Measurements from ENCODE around the gene RAB36. TPM values are rescaled to one million over a fixed set of nuclear protein-coding genes. Genes with fewer than 3 reads are reported as not detected.
"Not testable (repeated sequence)": the region's sequence is repeated elsewhere in the genome, so short reads cannot be mapped to it uniquely, and the experiment has no call there.

The RAB36 gene
- total RNA-seq, 1 donor from 2014 or later, result 0.20 TPM

GRCh38 chr22:23120415-23120899 lies 24.8 kb upstream of the RAB36 start:
- no peak for DNase-seq (ENCODE audit: low read depth in 2 of 2)

GRCh38 chr22:23121000-23121421 lies 24.3 kb upstream of the RAB36 start:
- no peak for DNase-seq (ENCODE audit: low read depth in 2 of 2)

- DNase-seq (ENCODE audit: low read depth in 2 of 2), result no peak
Measured at GRCh38 chr22:23121424-23121823, 23.9 kb upstream of the RAB36 start.

- no peak for DNase-seq (ENCODE audit: low read depth in 2 of 2)
Measured at GRCh38 chr22:23122216-23122957, 22.9 kb upstream of the RAB36 start.

- DNase-seq (ENCODE audit: low read depth in 2 of 2), result no peak
Measured at GRCh38 chr22:23122992-23123803, 22.1 kb upstream of the RAB36 start.

GRCh38 chr22:23123804-23124254 lies 21.4 kb upstream of the RAB36 start:
- DNase-seq (ENCODE audit: low read depth in 2 of 2), result no peak

- DNase-seq (ENCODE audit: low read depth in 2 of 2), result no peak
Measured at GRCh38 chr22:23124611-23125511, 20.4 kb upstream of the RAB36 start.

- DNase-seq (ENCODE audit: low read depth in 2 of 2), result no peak
Measured at GRCh38 chr22:23125512-23126103, 19.7 kb upstream of the RAB36 start.

- DNase-seq (ENCODE audit: low read depth in 2 of 2), result no peak
Measured at GRCh38 chr22:23126165-23127054, 18.9 kb upstream of the RAB36 start.

- no peak for DNase-seq (ENCODE audit: low read depth in 2 of 2)
Measured at GRCh38 chr22:23127055-23127756, 18.1 kb upstream of the RAB36 start.

- DNase-seq (ENCODE audit: low read depth in 2 of 2), result no peak
Measured at GRCh38 chr22:23127788-23128187, 17.5 kb upstream of the RAB36 start.

- peak; percentile 74 to 82 for DNase-seq (ENCODE audit: low read depth in 2 of 2)
Measured at GRCh38 chr22:23128269-23129108, 16.8 kb upstream of the RAB36 start.

GRCh38 chr22:23129149-23129548 lies 16.1 kb upstream of the RAB36 start:
- DNase-seq (ENCODE audit: low read depth in 2 of 2), result no peak

GRCh38 chr22:23130697-23131096 lies 14.6 kb upstream of the RAB36 start:
- DNase-seq (ENCODE audit: low read depth in 2 of 2), result no peak

- no peak for DNase-seq (ENCODE audit: low read depth in 2 of 2)
Measured at GRCh38 chr22:23131931-23132330, 13.3 kb upstream of the RAB36 start.

GRCh38 chr22:23132376-23133091 lies 12.7 kb upstream of the RAB36 start:
- DNase-seq (ENCODE audit: low read depth in 2 of 2), result no peak

GRCh38 chr22:23133922-23134321 lies 11.4 kb upstream of the RAB36 start:
- DNase-seq (ENCODE audit: low read depth in 2 of 2), result no peak

GRCh38 chr22:23136991-23137390 lies 8.3 kb upstream of the RAB36 start:
- DNase-seq (ENCODE audit: low read depth in 2 of 2), result not testable (repeated sequence)

Measured in lung microvascular endothelial cell (primary cell).